SH-SY5Y (cell line): Measurements from ENCODE around the gene DISC1.

Source experiments
- GATA2 ChIP-seq: IDR thresholded peaks from 2 replicates; pipeline ENCODE4 v1.6.1; 2011; ENCODE audit warnings: mild to moderate bottlenecking, low read depth, low read length
- GATA3 ChIP-seq: IDR thresholded peaks from 2 replicates; pipeline ENCODE4 v1.6.1; 2011; ENCODE audit warnings: low read depth, mild to moderate bottlenecking, low read length, moderate library complexity

Gene DISC1

GRCh38 chr1:232019026-232019340 is 392.4 kb downstream of the DISC1 start:
- TF ChIP-seq GATA3 (no peak), GATA2 (no peak)

GRCh38 chr1:232020352-232020751 is 393.8 kb downstream of the DISC1 start:
- TF ChIP-seq GATA3 (peak; percentile 26; the same call in 1 of the 2 replicates), GATA2 (peak; percentile 56; the same call in 1 of the 2 replicates)

DNA sequence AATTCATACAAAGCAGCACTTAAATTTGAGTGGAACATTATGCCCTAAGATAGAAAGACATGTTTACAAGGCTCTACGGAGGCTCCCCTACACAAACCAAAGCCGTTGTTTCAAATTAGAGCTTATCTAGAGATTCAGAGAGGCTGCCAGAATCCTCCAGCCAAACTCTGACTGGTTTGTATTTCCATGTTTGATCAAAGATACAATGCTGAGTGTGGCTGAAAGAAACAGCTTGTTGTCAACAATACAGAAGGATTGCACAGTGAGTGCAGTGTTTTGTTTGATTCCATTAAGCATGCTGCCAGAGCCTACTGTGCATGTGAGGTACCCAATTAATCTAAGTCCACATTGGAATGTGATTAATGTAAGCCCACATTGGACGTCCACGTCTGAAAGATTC is 402.7 kb downstream of the DISC1 start:
- TF ChIP-seq GATA3 (peak; percentile 82), GATA2 (peak; percentile 85)

- TF ChIP-seq GATA2 = no peak
- TF ChIP-seq GATA3 = no peak
These were observed 404.6 kb downstream of the DISC1 start for GRCh38 chr1:232031156-232031555.

- TF ChIP-seq GATA2 = no peak
- TF ChIP-seq GATA3 = no peak
These were observed 406.7 kb downstream of the DISC1 start for GRCh38 chr1:232033285-232033684.

- TF ChIP-seq GATA3 (no peak), GATA2 (no peak)
These were observed 408.0 kb downstream of the DISC1 start for GRCh38 chr1:232034556-232034955.

DNA sequence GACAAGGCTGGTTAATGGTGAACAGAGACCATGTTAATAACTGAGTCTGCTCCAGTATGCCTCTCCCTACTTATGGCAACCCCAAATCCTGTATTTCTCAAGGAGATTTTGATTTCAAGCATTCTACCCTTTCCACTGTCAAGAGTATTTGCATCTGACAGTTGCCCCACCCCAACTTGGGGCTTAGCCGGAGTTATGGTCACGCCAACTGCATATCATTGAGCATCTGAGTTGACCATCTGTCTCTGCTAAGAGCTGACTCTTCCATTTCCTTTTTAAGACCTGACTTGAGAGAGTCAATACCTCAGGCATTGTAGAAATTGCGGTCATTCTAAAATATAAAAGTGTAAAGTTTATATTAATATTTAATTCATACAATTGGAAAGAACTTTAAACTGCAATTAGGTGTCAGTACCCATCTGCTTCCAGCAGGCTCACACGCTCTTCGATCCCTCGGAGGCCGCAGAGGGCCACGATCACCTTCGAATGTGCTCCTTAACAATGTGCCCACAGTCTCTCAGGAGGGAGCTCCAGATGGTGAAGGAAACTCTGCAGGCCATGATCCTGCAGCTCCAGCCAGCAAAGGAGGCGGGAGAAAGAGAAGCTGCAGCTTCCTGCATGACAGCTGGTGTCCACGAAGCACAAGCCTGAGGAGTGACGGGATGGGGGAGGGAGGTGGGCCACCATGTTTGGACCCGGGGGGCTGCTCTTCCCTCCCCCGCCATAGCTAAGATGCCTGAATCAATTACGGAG is 409.8 kb downstream of the DISC1 start:
- no peak for TF ChIP-seq GATA2
- no peak for TF ChIP-seq GATA3

DNA sequence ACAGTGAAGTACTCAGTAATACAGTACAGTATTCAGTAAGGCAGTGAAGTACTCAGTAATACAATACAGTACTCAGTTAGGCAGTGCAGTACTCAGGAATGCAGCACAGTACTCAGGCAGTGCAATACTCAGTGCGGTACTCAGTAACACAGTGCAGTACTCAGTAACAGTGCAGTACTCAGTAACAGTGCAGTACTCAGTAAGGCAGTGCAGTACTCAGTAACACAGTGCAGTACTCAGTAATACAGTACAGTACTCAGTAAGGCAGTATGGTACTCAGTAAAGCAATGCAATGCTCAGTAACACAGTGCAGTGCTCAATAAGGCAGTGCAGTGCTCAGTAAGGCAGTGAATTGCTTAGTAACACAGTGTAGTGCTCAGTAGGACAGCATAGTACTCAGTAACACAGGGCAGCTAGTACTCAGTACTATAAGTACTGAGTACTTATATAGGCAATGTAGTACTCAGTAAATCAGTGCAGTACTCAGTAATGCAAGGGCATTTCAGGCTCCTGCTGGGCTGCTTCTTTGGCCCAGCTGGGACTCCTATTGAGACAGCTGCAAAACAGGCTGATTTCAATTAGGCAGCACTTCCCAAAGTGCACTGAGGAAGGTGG is 411.3 kb downstream of the DISC1 start:
- no peak for TF ChIP-seq GATA3
- TF ChIP-seq GATA2 = no peak

DNA sequence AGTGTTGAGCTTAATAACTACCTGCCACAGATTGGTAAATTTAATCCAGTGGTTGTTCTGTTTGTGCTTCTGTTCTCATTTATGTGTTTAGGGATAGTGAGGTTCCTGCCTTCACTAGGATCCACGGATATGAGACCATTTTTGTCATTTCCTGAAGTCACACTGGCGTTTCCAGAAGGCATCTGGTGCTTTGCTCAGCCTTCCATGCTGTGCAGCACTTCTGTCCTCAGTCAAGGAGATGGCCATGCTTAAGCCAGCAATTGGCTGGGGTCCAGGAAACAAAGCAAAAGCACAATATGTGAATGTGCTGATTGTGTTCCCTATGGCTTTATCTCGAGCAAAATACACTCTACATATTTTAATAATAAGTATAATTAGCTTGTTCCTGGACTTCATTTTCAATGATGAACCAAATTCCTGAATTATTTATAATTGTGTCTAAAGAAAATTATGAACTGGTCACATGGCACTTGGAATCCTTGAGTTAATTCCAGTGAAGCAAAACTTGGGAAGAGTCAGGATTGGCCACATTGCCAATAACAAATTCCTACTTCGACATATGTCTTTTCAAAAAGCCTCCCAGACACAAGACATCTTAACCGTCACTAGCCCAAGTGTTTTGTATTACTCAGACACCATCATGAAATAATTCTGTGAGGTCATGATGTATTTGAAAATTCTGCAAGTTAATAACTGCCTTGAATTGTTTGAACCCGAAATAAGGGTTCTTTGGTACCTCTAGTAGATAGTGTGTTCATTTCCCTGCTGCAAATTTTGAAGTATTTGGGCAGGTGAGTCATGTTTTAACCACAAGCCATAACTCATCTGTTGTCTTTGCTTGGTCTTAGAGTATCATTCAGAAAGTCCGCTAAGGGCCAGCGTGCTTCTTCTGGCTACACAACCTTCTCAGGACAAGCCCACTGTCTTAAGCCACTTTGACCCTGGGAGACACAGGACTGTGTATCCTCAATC is 412.4 kb downstream of the DISC1 start:
- TF ChIP-seq GATA3 (no peak), GATA2 (no peak)

DNA sequence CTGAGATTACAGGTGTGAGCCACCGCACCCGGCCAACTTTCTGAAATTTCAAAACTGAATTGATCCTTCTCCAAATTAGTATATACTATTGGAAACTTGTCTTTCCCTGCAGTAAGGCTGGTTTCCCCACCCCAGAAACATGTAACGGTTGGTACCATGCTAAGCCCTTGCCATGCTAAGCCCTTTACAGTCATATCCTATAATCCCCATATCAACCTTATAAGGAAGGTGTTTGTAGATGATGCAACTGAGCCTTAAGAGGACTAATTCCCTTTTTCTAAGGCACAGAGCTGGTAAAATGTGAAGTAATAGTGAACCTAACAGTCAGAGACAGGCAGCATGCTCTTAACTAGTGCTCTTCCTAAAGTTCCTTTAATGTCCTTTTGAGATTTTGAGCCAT is 413.7 kb downstream of the DISC1 start:
- TF ChIP-seq GATA2 (no peak), GATA3 (no peak)

DNA sequence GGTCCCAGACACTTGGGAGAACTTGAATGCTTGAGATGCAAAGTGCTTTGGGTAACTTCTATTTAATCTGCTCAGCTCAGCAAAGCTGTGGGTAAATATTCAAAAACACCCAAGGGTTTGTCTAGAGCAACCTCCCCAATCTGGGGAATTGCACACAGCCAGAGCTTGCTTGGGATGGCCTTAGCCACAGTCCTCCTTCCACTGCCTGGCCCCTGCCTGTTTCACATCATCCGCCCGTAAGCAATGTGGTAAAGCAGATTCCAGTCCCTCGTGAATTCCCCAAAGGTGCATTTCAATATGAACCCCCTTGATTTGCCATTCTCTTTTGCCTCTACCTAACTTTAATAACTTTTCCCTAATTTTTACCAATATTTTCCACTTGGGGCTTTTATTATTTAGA is 418.1 kb downstream of the DISC1 start:
- no peak for TF ChIP-seq GATA2

DNA sequence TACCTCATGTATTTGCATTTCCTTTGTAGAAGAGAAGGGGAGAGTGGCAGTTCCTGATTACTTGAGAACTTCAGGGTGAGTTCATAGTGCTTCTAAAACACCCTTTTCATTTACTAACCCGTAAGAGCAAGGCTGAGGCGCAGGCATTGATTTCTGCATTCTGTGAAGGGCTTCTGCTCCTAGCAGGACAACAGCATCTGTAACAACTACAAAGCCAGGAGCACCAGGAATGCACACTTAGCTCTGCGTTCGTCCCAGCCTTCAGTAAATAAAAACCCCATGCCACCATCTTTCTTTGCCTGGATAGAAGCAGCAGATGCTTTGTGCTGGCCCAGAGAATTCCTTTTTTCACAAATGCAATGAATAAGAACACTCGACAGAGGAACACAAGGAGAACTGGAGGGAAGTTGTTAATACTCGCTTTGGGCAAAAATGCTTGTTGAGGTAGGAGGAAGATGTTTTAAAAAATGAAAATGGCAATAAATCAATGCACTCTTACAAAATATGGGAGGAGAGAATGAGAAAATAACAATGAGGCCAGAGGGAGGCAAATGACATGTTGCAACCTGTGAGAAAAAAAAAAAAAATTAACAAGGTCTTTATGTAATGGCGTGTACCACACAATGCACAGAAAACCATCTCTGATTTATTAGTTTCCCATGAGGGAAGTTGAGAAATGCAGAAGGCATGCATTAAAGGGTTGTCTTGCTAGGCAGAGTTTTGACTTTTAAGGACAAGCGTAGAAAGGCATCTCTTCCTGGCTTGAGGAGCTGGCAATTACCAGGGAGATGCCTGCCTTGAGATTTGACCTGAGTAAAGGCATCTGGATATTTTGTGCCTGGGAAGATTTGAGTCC is 418.8 kb downstream of the DISC1 start:
- TF ChIP-seq GATA3 (no peak), GATA2 (no peak)

DNA sequence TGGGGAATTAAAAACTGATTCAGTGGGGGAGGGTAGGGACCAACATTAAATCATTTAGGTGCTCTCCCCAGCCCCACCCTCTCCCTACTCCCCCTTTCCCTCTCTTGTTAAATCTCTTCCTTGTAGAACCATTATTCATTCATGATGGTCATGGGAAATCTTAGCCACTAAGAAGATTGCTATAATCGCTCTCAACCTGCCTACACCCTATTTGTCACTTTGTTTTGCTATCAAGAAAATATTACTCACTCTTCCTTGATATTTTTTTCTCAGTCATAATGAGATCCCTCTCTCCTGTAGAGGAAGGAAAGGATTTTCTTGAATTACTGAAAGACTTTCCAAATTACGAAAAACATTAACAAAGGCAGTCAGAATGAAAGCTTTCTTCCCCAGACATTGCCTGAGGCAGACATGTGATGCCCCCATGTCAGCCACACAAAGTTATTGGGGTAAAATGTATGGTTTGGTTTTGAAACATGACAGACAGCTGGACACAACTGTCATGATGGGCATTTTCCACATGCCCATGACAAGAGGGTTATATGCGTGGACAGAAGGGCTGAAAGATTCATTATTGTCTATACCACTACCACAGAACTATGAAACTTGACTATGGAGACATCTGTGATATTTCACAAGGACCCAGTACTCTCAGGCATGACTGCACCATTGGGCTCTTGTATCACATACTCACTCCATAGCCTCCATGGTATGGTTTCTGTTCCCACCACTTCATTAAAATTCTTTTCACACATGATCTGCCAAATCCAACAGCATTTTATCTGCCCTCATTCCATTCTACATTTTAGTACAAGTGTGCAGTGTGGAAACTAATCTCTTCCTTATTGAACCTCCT is 420.1 kb downstream of the DISC1 start:
- TF ChIP-seq GATA3 = no peak

DNA sequence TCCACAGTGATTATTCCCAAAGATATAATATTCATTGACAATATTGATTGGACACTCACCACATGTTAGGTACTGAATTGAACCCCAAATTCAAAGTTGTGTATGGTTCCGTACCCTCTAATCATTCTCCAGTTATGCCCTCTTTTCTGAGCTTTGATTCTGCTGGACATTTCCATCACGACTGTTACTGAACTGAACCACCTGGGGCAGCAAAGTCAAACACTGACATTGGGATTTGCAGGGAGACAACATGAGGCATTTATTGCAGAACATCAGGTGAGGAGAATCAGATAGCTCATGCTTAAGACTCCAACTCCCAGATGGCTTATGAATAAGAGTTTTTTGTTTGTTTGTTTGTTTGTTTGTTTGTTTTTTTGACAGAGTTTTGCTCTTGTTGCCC is 420.9 kb downstream of the DISC1 start:
- no peak for TF ChIP-seq GATA3
- TF ChIP-seq GATA2 = no peak
